Inflammatory macrophage treated with lipopolysaccharide for 4 hours (primary cell): Measurements from ENCODE around the gene NT5C2.
"Not testable (repeated sequence)": the region's sequence is repeated elsewhere in the genome, so short reads cannot be mapped to it uniquely, and the experiment has no call there.

Experiments
- DNase-seq: peaks from one replicate; pipeline ENCODE4 v3.0.0-alpha.2; 2020

The NT5C2 gene

GRCh38 chr10:103198648-103199047 lies 5.6 kb upstream of the NT5C2 start:
- DNase-seq = no peak

- peak; percentile 80 for DNase-seq
Observed at GRCh38 chr10:103197903-103198302, 4.8 kb upstream of the NT5C2 start.

- DNase-seq = peak; percentile 95
Observed at GRCh38 chr10:103197174-103197573, 4.1 kb upstream of the NT5C2 start.

- DNase-seq = peak; percentile 53
Observed at GRCh38 chr10:103196516-103196915, 3.4 kb upstream of the NT5C2 start.

- peak; percentile 54 for DNase-seq
Observed at GRCh38 chr10:103193820-103194529, 903 bp upstream of the NT5C2 start.

- peak; percentile 91 for DNase-seq
Observed at GRCh38 chr10:103192451-103193106, 493 bp downstream of the NT5C2 start.

- DNase-seq = no peak
Observed at GRCh38 chr10:103192089-103192450, 1.0 kb downstream of the NT5C2 start.

GRCh38 chr10:103191198-103191597 lies 1.9 kb downstream of the NT5C2 start:
- not testable (repeated sequence) for DNase-seq

- no peak for DNase-seq
Observed at GRCh38 chr10:103188853-103189252, 4.2 kb downstream of the NT5C2 start.

- DNase-seq = no peak
Observed at GRCh38 chr10:103186128-103186527, 6.9 kb downstream of the NT5C2 start.

- DNase-seq = peak; percentile 27
Observed at GRCh38 chr10:103184615-103185014, 8.5 kb downstream of the NT5C2 start.

- DNase-seq = not testable (repeated sequence)
Observed at GRCh38 chr10:103183991-103184451, 9.1 kb downstream of the NT5C2 start.

GRCh38 chr10:103181244-103181643 lies 11.8 kb downstream of the NT5C2 start:
- peak; percentile 69 for DNase-seq

GRCh38 chr10:103180491-103180890 lies 12.6 kb downstream of the NT5C2 start:
- no peak for DNase-seq

GRCh38 chr10:103177123-103177522 lies 15.9 kb downstream of the NT5C2 start:
- DNase-seq = no peak

GRCh38 chr10:103175580-103176285 lies 17.3 kb downstream of the NT5C2 start:
- DNase-seq = no peak

GRCh38 chr10:103174324-103174723 lies 18.7 kb downstream of the NT5C2 start:
- DNase-seq = not testable (repeated sequence)

GRCh38 chr10:103171278-103171677 lies 21.8 kb downstream of the NT5C2 start:
- DNase-seq = no peak

- peak; percentile 51 for DNase-seq
Observed at GRCh38 chr10:103168438-103168837, 24.6 kb downstream of the NT5C2 start.

GRCh38 chr10:103167554-103167953 lies 25.5 kb downstream of the NT5C2 start:
- DNase-seq = not testable (repeated sequence)

GRCh38 chr10:103166523-103166922 lies 26.5 kb downstream of the NT5C2 start:
- no peak for DNase-seq

- not testable (repeated sequence) for DNase-seq
Observed at GRCh38 chr10:103163766-103164403, 29.2 kb downstream of the NT5C2 start.

GRCh38 chr10:103157246-103157645 lies 35.8 kb downstream of the NT5C2 start:
- no peak for DNase-seq
